GM10266 (cell line): ENCODE results near the gene RDX.

Experiments used
- DNase-seq: peaks from one replicate; pipeline ENCODE4 v3.0.0; 2012; ENCODE audit errors: extremely low spot score
- TF ChIP-seq, protein P1 (sequence below): IDR thresholded peaks from 2 replicates; pipeline ENCODE4 v1.5.1; 2012; ENCODE audit warnings: mild to moderate bottlenecking, low read depth; ENCODE audit not compliant: control insufficient read depth, insufficient read depth; ENCODE audit errors: missing control alignments

Gene RDX

DNA sequence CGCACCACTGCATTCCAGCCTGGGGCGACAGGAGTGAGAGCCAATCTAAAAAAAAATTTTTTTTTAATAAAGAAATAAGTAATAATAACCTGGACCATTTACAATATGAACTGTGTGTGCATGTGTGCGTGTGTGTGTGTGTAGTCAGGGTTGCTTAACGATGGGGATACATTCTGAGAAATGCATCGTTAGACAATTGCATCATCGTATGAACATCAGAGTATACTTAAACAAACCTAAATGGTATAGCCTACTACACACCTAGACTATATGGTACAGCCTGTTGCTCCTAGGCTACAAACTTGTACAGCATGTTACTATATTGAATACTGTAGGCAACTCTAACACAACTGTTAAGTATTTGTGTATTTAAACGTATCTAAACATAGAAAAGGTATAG, 26.4 kb downstream of the RDX start:
- DNase-seq, result no peak
- TF ChIP-seq, protein P1, sequence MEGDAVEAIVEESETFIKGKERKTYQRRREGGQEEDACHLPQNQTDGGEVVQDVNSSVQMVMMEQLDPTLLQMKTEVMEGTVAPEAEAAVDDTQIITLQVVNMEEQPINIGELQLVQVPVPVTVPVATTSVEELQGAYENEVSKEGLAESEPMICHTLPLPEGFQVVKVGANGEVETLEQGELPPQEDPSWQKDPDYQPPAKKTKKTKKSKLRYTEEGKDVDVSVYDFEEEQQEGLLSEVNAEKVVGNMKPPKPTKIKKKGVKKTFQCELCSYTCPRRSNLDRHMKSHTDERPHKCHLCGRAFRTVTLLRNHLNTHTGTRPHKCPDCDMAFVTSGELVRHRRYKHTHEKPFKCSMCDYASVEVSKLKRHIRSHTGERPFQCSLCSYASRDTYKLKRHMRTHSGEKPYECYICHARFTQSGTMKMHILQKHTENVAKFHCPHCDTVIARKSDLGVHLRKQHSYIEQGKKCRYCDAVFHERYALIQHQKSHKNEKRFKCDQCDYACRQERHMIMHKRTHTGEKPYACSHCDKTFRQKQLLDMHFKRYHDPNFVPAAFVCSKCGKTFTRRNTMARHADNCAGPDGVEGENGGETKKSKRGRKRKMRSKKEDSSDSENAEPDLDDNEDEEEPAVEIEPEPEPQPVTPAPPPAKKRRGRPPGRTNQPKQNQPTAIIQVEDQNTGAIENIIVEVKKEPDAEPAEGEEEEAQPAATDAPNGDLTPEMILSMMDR, result no peak

DNA sequence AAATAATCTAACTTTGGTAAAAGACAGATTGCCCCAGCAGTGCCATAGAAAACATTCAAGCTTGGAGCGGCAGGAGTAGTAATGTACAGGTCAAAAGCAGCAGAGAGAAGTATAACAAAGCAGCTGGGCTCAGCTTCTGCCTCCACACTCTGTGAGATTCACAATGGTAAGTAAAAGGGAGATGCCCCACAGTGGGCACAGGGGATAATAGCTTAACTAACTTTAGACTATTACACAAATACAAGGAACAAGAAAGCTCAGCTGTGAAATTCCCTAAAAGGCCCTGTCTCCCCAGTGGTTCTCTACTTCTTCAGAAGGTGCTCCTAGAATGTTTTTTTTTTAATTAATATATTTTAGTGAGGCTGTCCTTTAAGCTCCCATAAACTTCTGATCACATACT, 28.0 kb downstream of the RDX start:
- TF ChIP-seq, protein P1, result no peak

DNA sequence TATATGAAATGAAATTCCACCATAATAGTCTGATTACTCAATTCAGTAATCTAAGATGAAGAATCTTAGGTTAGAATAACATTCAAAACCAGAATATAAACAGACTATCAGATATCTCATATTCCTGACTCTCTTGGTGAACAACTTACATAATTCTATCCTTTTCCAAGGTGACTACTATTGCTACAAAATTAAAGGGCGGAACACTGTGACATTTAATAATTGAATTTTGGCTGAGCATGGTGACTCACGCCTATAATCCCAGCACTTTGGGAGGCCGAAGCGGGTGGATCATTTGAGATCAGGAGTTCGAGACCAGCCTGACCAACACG, 34.4 kb downstream of the RDX start:
- no peak for DNase-seq
- TF ChIP-seq, protein P1, result no peak

More for the DNA sequence above, 28.0 kb downstream of the RDX start:
- no peak for DNase-seq

DNA sequence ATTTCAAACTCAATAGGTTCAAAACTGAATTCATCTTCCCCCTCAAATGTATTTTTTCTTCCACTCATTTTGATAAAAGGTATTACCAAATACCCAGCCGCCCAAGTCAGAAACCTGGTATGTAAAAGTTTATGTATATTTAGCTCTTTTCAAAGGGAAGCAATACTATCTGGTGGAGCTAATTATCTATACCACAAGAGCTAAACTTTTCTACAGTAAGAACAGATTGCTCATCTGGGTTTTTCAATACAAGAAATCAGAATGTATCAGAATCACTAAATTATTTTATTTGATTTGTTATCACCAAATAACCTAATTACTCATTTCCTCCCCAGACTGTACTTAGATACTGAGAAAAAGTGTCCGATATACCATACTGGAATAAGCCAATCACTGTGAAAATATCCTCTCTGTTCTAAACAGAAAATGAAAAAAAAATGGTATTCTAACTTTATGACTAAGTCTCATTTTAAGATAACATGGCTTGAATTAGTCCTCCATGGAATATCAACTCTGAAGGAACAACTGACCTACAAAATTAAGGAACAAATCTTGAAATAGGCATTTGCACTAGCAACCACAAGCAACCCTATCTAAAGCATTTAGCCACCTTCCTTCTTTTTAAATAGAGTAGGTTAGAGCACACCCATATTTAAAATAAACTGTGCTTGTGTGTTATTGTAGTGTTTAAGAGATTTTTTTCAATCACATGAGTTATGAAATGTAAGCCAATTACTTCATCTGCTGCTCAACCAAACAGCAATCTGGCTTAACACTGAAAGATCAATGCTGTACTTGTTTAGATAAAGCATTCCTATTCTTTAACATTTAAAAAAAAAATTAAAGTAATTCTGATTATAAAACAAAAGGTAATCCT, 35.0 kb downstream of the RDX start:
- no peak for DNase-seq
- TF ChIP-seq, protein P1, result no peak

DNA sequence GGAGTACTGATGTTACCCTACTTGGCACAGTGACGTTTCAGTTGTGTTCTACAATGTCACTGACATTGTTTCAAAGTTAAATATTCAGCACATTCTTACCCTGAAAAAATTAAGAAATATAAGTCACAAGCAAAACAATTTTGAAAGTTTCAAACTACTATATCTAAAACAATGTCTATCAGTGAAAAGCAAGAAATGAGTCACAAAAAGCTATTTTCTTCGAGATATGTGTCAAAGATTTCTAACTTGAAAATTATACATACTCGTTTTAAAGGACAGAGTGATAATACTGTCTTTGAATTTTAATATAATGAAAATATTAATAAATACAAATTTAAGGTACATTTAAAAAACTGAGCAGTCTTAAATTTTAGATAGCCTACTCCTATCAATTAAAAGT, 42.9 kb downstream of the RDX start:
- TF ChIP-seq, protein P1, result no peak
- no peak for DNase-seq

DNA sequence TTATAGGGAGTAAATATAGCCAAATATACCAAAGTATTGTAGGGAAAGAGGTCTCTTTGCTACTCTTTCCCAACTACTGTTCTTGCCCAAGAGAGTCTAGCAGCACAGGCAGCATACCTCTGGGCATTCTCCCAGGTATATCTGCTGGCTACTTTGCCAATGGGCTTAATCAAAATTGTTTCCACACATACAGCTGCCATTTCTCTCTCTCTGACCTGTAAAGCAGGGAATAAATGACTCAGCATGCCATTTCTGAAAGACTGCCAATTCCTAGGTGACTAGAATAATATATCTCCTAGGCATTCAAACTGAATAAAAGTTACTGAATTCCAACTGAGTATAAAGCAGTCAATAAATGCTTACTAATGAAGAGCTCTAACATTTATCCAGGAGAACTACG, 44.6 kb downstream of the RDX start:
- DNase-seq, result no peak
- TF ChIP-seq, protein P1, result no peak

DNA sequence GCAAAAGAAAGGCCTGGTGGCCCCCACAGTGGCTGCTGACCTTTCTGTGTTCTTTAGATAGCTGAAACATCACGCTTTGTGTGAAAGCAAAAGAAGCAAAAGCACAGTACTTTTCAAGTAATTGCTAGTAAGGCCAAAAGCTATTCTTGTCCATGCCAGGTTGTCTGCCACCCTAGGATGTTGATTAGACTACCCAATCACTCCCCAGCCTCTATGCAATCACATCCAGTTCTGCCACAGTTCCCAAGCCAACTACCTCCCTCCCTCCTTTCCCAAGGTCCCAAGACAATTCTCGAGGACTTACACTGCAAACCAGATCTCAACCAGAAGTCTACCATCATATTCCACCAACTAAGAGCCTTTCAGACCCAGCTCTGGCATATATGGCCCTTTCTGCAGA, 46.2 kb downstream of the RDX start:
- TF ChIP-seq, protein P1, result no peak
- DNase-seq, result no peak
